Smooth muscle cell (in vitro differentiated cells): ENCODE results near the gene SYNPO. TPM values are rescaled to one million over a fixed set of nuclear protein-coding genes. Genes with fewer than 3 reads are reported as not detected.

Experiments used
- DNase-seq: peaks from one replicate; lab custom pipeline; 2025; ENCODE audit not compliant: unreplicated experiment; lab: John Stamatoyannopoulos, UW
- H2AFZ ChIP-seq: fragments of 200-600 bp; sonication (generic); 2 replicates; pipeline ENCODE4 v1.6.0; 2016; ENCODE audit warnings: antibody characterized with exemption, low read depth, mild to moderate bottlenecking
- H3F3A ChIP-seq: fragments of 200-600 bp; sonication (generic); 2 replicates; pipeline ENCODE4 v1.6.0; 2017; ENCODE audit warnings: antibody characterized with exemption, low read depth
- H3K27ac ChIP-seq: fragments of 200-600 bp; sonication (generic); 2 replicates; pipeline ENCODE4 v1.5.1; 2016; ENCODE audit warnings: low read depth, mild to moderate bottlenecking
- H3K27me3 ChIP-seq: fragments of 200-600 bp; sonication (generic); 2 replicates; pipeline ENCODE4 v1.6.1; 2016; ENCODE audit warnings: low read depth, mild to moderate bottlenecking
- H3K36me3 ChIP-seq: fragments of 200-600 bp; sonication (generic); 2 replicates; pipeline ENCODE4 v1.5.1; 2016; ENCODE audit warnings: low read depth
- H3K4me1 ChIP-seq: fragments of 200-600 bp; sonication (generic); 2 replicates; pipeline ENCODE4 v1.5.1; 2016; ENCODE audit warnings: low read depth
- H3K4me2 ChIP-seq: fragments of 200-600 bp; sonication (generic); 2 replicates; pipeline ENCODE4 v1.6.0; 2016; ENCODE audit warnings: mild to moderate bottlenecking
- H3K4me3 ChIP-seq: fragments of 200-600 bp; sonication (generic); 2 replicates; pipeline ENCODE4 v1.5.1; 2016; ENCODE audit warnings: mild to moderate bottlenecking
- H3K79me2 ChIP-seq: fragments of 200-600 bp; sonication (generic); 2 replicates; pipeline ENCODE4 v1.6.0; 2016; ENCODE audit warnings: low read depth, mild to moderate bottlenecking
- H3K9ac ChIP-seq: fragments of 200-600 bp; sonication (generic); 2 replicates; pipeline ENCODE4 v1.6.0; 2016; ENCODE audit warnings: low read depth
- H3K9me3 ChIP-seq: fragments of 200-600 bp; sonication (generic); replicated peaks from 2 replicates; pipeline ENCODE4 v1.5.1; 2016; ENCODE audit warnings: low read depth
- H4K20me1 ChIP-seq: fragments of 200-600 bp; sonication (generic); 2 replicates; pipeline ENCODE4 v1.6.0; 2016; ENCODE audit warnings: low read depth
- WGBS: methylation state at CpG from one replicate; pipeline ENCODE4 v1.1.7; 2016; ENCODE audit warnings: low lambda C conversion rate; 5-methylcytosine and 5-hydroxymethylcytosine counted together
- polyA plus RNA-seq: library from polyadenylated mRNA; unstranded; fragments of >200 nt; fragmentation: Nextera tagmentation; extraction: Ambion mirVana; gene quantifications from 2 replicates; pipeline ENCODE4 v1.2.1, GENCODE V29; 2016
- total RNA-seq: library from RNA; depleted of rRNA; stranded (reverse); fragments of >200 nt; gene quantifications from 2 replicates; pipeline ENCODE4 v1.2.3, GENCODE V29; 2014
- TF ChIP-seq, protein P1 (sequence below): fragments of 200-600 bp; sonication (generic); IDR thresholded peaks from 2 replicates; pipeline ENCODE4 v1.5.1; 2017; ENCODE audit warnings: borderline replicate concordance, mild to moderate bottlenecking, antibody characterized with exemption; ENCODE audit not compliant: insufficient read depth, poor library complexity, severe bottlenecking

Gene SYNPO
- total and polyA plus RNA-seq, 2 experiments from 2014 or later: 34.2 to 46.4 TPM

DNA sequence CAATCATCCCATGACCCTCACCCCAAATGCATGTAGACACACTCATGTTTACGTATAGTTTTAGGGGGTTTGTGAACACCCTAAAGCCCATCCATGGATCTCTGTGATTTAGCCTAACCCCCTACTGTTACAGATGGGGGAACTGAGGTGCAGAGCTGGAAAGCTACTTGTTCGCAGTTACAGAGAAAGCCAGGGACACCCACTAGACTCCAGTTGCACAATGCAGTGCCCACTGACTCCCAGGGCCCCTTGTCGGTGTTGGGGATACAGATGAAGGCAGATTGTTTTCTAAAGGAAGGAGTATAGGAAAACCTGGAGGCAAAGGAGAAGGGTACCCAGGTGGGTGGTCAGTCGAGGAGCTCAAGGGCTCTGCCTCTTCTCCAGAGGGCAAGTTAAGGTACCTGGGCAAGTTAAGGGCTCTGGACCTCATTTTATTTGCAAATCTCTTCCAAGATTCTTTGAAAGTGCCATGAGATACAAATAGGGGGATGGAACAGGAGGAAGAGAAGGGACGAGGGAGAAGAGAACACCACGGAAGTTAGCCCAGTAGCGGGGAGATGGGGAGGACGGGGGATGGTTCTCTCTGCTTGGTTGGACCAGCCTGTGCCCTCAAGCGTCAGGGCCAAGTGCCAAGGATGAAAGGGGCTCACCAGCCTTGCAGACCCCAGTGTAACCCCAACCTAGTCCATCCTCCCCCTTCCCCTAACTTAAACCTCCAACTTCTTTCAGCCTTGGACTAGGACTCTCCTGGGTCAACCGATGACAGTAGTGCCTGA is 21.5 kb downstream of the SYNPO start:
- TF ChIP-seq, protein P1, sequence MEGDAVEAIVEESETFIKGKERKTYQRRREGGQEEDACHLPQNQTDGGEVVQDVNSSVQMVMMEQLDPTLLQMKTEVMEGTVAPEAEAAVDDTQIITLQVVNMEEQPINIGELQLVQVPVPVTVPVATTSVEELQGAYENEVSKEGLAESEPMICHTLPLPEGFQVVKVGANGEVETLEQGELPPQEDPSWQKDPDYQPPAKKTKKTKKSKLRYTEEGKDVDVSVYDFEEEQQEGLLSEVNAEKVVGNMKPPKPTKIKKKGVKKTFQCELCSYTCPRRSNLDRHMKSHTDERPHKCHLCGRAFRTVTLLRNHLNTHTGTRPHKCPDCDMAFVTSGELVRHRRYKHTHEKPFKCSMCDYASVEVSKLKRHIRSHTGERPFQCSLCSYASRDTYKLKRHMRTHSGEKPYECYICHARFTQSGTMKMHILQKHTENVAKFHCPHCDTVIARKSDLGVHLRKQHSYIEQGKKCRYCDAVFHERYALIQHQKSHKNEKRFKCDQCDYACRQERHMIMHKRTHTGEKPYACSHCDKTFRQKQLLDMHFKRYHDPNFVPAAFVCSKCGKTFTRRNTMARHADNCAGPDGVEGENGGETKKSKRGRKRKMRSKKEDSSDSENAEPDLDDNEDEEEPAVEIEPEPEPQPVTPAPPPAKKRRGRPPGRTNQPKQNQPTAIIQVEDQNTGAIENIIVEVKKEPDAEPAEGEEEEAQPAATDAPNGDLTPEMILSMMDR: no peak
- Histone ChIP-seq H3K27ac (no peak overlapping the region), H3K9ac (no peak overlapping the region), H3K4me2 (no peak overlapping the region), H3F3A (no peaks in the 10 kb centered on the region), H4K20me1 (no peaks in the 10 kb centered on the region), H3K4me1 (peaks cover 11% of the 10 kb centered on the region), H3K9me3 (no peaks in the 10 kb centered on the region), H2AFZ (no peak overlapping the region), H3K36me3 (no peaks in the 10 kb centered on the region), H3K79me2 (no peaks in the 10 kb centered on the region), H3K4me3 (no peak overlapping the region), H3K27me3 (no peaks in the 10 kb centered on the region)
- DNase-seq: no peak
- WGBS: 93% methylated on average over 10 of the region's 10 CpGs

DNA sequence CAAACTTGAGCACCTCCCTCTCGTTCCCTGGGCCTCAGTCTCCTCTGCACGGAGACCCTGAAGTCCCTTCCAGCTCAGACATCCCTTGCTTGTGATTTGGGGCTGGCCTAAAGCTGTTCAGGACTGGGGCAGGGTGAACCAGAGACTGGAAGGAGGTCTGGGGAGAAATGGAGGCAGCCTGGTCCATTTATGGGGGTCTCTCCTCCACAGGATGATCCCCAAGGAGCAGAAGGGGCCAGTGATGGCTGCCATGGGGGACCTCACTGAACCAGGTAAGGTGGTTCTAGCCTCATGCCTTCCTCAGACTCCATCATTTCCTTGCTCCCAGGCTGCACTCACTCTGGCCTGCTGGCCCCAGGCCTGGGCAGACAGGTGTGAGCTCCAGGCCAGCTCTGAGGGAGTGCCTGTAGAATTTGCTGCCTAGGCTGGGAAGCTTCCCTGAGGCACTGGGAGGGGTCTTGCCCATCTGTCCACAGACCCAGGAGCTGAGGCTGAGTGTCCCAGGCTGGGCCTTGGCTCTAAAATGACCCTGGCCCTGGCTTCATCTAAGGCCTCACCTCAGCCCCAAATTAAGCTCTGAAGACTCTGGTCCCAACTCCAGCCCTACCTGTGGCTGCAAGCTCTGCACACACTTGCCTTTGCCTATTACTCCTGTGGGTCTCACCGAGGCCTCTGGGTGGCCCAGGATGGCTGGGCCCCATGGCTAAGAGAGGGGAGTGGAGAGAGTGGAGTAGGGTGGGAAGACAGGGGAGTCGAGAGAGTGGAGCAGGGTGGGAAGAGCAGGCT is 22.5 kb downstream of the SYNPO start:
- TF ChIP-seq, protein P1: no peak
- H3K27ac ChIP-seq: no peak overlapping the region
- no peak overlapping the region for H2AFZ ChIP-seq
- no peak overlapping the region for H3K9ac ChIP-seq
- no peaks in the 10 kb centered on the region for H3K79me2 ChIP-seq
- H3K4me1 ChIP-seq: peaks cover 11% of the 10 kb centered on the region
- no peaks in the 10 kb centered on the region for H3K36me3 ChIP-seq
- no peaks in the 10 kb centered on the region for H3K27me3 ChIP-seq
- H4K20me1 ChIP-seq: no peaks in the 10 kb centered on the region
- no peak overlapping the region for H3K4me2 ChIP-seq
- no peaks in the 10 kb centered on the region for H3F3A ChIP-seq
- no peak overlapping the region for H3K4me3 ChIP-seq
- 66% methylated on average over 4 of the region's 4 CpGs for WGBS
- no peak for DNase-seq
- H3K9me3 ChIP-seq: no peaks in the 10 kb centered on the region

DNA sequence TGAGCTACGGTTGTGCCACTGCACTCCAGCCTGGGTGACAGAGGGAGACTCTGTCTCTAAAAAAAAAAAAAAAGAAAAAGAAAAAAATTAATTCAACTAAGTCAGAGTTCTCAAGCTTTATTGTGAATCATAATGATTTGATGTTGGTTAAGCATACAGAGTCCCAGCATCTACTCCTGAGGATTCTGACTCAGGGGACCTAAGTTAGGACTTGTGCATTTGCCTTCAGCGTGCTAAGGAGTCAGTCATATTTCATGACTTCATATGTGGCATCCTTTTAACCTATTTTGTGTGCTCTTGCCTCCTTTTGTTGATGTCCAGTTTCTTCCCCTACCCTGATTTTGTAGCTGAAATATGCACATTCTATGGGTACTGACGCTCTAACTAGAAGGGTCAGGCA is 23.5 kb downstream of the SYNPO start:
- 97% methylated on average over 3 of the region's 3 CpGs for WGBS
- no peak overlapping the region for H2AFZ ChIP-seq
- H3K9ac ChIP-seq: no peak overlapping the region

More for the DNA sequence above, 23.5 kb downstream of the SYNPO start:
- TF ChIP-seq, protein P1: no peak
- Histone ChIP-seq H3K4me1 (peaks cover 11% of the 10 kb centered on the region), H3K27me3 (no peaks in the 10 kb centered on the region), H3K36me3 (no peaks in the 10 kb centered on the region), H3F3A (no peaks in the 10 kb centered on the region), H4K20me1 (no peaks in the 10 kb centered on the region), H3K27ac (no peak overlapping the region), H3K4me2 (no peak overlapping the region), H3K9me3 (no peaks in the 10 kb centered on the region), H3K4me3 (no peak overlapping the region), H3K79me2 (no peaks in the 10 kb centered on the region)
- no peak for DNase-seq
